Activated CD8-positive, alpha-beta T cell treated with anti-CD3 and anti-CD28 coated beads, Interleukin-2, amount 10 ng/mL, durations not matched to agents 7 days and 5 days (primary cell): ENCODE data around the gene IKZF5. TPM values are rescaled to one million over a fixed set of nuclear protein-coding genes. Genes with fewer than 3 reads are reported as not detected.

ENCODE experiments used
- ATAC-seq: fragments of 150-1000 bp; cut with Tn5 transposase; one replicate; pipeline ENCODE4 v1.10.0; 2021; ENCODE audit warnings: moderate library complexity
- CTCF ChIA-PET: fragments of 350-600 bp; sonication (Branson Sonifier 250); formaldehyde crosslinking; loops from one replicate; lab custom pipeline; 2021; ENCODE audit warnings: antibody characterized with exemption; lab: Charles Lee
- POLR2A ChIA-PET: fragments of 350-600 bp; sonication (Branson Sonifier 250); formaldehyde crosslinking; loops from one replicate; lab custom pipeline; 2021; ENCODE audit warnings: antibody characterized with exemption; lab: Charles Lee
- DNase-seq: peaks from one replicate; pipeline ENCODE4 v3.0.0-alpha.2; 2020
- H3K27ac Mint-ChIP-seq: one replicate; pipeline ENCODE4 v1.8.0; 2021; ENCODE audit warnings: mild to moderate bottlenecking, mixed read lengths
- H3K27me3 Mint-ChIP-seq: one replicate; pipeline ENCODE4 v1.8.0; 2021; ENCODE audit warnings: low read depth, mixed read lengths
- H3K36me3 Mint-ChIP-seq: one replicate; pipeline ENCODE4 v1.8.0; 2021; ENCODE audit warnings: low read depth, mixed read lengths
- H3K4me1 Mint-ChIP-seq: one replicate; pipeline ENCODE4 v1.8.0; 2021; ENCODE audit warnings: low read depth, mixed read lengths
- H3K4me3 Mint-ChIP-seq: one replicate; pipeline ENCODE4 v1.8.0; 2021; ENCODE audit warnings: mild to moderate bottlenecking, mixed read lengths
- H3K9me3 Mint-ChIP-seq: one replicate; pipeline ENCODE4 v1.8.0; 2022; ENCODE audit warnings: mixed read lengths; ENCODE audit not compliant: insufficient read depth
- total RNA-seq, 2 experiments: library from RNA; stranded (reverse); gene quantifications; one replicate each; pipeline ENCODE4 v1.2.3, GENCODE V29; 2021

IKZF5 gene
- total RNA-seq, 2 experiments from 2014 or later, result 12.1 to 12.5 TPM

DNA sequence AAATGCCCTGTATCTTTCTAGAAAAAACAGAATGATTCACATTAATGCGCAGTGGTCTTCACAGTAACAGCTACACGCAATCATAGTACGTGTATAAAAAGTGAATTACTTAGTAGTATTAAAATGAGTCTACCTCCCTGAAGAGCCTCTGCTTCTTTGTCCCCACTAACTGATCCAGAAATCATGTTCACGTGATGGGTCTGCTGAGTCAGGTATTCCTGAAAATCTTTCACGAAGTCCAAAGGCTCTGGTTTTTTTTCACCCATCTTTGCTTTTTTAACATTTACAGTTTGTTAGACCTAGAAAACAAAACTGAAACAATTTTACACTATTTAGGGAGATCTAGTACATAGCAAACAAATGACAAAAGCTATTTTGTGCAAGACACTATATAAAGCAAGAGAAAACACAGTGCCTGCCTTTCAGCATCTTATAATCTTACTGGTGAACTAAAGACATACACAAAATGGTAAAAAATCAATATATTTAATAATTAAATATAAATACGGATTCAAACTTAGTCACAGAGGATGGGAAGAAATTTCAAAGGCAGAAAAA lies 10.2 kb downstream of the IKZF5 start:
- H3K4me1 Mint-ChIP-seq, result peaks cover 9% of the 10 kb centered on the region
- H3K27ac Mint-ChIP-seq, result no peak overlapping the region
- DNase-seq (no peak), ATAC-seq (no peak)
- no peaks in the 10 kb centered on the region for H3K9me3 Mint-ChIP-seq
- H3K4me3 Mint-ChIP-seq, result no peak overlapping the region
- peaks cover 36% of the 10 kb centered on the region for H3K36me3 Mint-ChIP-seq
- ChIA-PET CTCF (interaction anchor here (0.9 to 1.7 kb wide), 2 partner anchors 9 to 18 kb away, joined by 3 to 5 read pairs; partner anchors contain the start of gene PSTK), POLR2A (interaction anchor here (1.0 kb wide), 1 partner anchor 18 kb away, joined by 3 read pairs; no protein-coding TSS in a partner anchor)
- no peaks in the 10 kb centered on the region for H3K27me3 Mint-ChIP-seq

DNA sequence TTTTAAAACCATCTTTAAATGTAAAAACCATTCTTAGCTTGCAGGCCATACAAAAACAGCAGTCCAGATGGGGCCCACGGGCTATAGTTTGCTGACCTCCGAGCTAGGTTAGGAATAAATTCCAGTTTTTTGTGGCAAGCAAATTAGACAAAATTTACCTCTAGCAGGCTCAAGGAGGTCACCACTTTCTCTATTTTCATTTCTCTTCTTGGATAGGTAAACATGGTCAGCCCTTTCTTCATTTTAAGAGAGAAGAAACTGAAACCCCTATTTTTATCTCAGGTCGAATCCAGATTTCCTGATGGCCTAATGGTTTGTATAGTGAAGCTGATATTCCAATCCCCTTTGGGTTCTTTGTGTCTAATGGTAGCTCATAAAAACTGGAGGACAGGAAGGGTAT lies 10.7 kb downstream of the IKZF5 start:
- ChIA-PET CTCF (interaction anchor here (1.7 kb wide), 1 partner anchor 17 kb away, joined by 5 read pairs; the partner anchor contains the start of gene PSTK), POLR2A (interaction anchor here (1.0 to 2.0 kb wide), 2 partner anchors 10 to 17 kb away, joined by 3 to 12 read pairs; partner anchors contain the start of genes ACADSB and IKZF5)
- peaks cover 9% of the 10 kb centered on the region for H3K4me1 Mint-ChIP-seq
- no peak overlapping the region for H3K27ac Mint-ChIP-seq
- H3K27me3 Mint-ChIP-seq, result no peaks in the 10 kb centered on the region
- H3K9me3 Mint-ChIP-seq, result no peaks in the 10 kb centered on the region
- no peak for DNase-seq
- H3K4me3 Mint-ChIP-seq, result no peak overlapping the region
- ATAC-seq, result no peak
- peaks cover 38% of the 10 kb centered on the region for H3K36me3 Mint-ChIP-seq

DNA sequence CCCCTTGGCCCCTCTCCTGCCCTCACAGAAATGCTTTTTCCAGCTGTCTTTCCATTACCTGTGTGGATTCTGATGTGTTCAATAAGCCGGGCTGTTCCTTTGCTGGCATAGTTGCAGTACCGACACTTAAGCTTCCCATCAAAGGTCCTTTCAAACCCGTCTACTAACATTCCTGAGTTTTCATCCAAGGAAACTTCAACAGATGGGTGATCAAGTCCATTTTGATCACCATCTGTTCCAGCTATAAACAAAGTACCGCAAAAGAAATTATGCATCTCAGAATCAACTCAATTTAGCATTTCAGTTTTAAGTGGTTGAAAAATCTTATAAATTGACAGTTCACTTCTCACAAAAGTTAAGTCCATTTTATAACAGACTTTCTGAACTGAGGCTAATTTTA lies 12.7 kb downstream of the IKZF5 start:
- Mint-ChIP-seq H3K4me3 (no peak overlapping the region), H3K27me3 (no peaks in the 10 kb centered on the region), H3K9me3 (no peaks in the 10 kb centered on the region), H3K4me1 (peaks cover 9% of the 10 kb centered on the region), H3K36me3 (peaks cover 34% of the 10 kb centered on the region), H3K27ac (no peak overlapping the region)
- ChIA-PET POLR2A (no interaction called here), CTCF (no interaction called here)
- DNase-seq (no peak), ATAC-seq (no peak)

DNA sequence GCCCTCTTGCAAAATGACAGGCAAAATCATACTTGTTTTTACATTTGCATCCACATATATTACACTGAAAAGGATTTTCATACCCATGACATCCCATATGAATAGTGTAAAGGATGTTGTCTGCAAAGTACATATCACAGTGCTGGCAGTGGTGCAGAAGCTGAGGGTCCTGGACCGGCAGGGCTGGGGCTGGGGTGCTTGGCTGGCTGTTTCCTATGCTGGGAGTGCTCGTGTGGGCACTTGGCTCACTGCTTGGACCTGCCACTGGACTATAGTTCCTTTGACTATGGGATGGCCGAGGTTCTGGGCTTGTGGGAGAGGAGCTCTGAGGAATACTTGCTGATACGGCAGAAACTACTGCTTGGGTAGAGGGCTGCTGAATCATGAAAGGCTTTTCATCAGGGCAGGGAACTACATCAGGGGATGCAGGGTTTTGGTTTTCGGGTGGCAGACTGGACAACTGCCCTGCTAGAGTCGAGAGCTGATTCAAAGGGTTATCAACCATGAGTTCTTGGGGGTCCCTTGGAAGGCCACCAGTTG lies 14.7 kb downstream of the IKZF5 start:
- H3K27me3 Mint-ChIP-seq, result no peaks in the 10 kb centered on the region
- POLR2A ChIA-PET, result interaction anchor here (1.2 kb wide), 1 partner anchor 19 kb away, joined by 3 read pairs; no protein-coding TSS in a partner anchor
- DNase-seq, result no peak
- peaks cover 35% of the 10 kb centered on the region for H3K36me3 Mint-ChIP-seq
- no peak overlapping the region for H3K27ac Mint-ChIP-seq
- peaks cover 2% of the 10 kb centered on the region for H3K4me1 Mint-ChIP-seq
- CTCF ChIA-PET, result no interaction called here
- no peak overlapping the region for H3K4me3 Mint-ChIP-seq
- ATAC-seq, result no peak
- no peaks in the 10 kb centered on the region for H3K9me3 Mint-ChIP-seq

DNA sequence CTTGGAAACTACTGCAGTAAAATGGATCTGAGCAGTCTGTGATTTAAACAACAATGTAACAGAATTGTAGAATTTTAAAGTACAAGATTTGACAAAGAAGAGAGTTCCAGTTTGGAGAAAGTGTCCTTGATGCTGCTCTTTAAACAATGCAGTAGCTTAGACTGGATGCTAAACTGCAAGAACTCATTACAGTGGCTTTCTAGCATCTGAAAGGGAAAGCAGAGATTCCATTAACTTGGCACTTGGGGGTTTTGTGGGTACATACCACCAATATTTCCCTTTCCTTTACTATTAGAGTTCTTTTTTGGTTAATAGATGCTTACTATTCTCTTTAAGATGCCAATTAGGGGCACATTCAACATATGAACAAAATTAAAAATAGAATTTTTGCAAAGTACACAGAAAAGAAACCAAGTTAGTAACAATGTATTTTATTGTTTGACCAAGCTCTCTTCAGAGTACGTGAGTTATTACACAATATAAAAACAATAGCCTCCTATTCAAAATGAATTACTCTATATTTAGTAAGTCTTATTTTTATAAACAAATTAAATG lies 16.5 kb downstream of the IKZF5 start:
- no peak for DNase-seq
- Mint-ChIP-seq H3K4me3 (no peak overlapping the region), H3K36me3 (peaks cover 26% of the 10 kb centered on the region), H3K27ac (no peak overlapping the region), H3K4me1 (no peaks in the 10 kb centered on the region), H3K27me3 (no peaks in the 10 kb centered on the region), H3K9me3 (no peaks in the 10 kb centered on the region)
- no peak for ATAC-seq
- CTCF ChIA-PET, result interaction anchor here (3.2 kb wide), 1 partner anchor 12 kb away, joined by 15 read pairs; the partner anchor contains the start of gene PSTK
- POLR2A ChIA-PET, result interaction anchor here (2.6 kb wide), 1 partner anchor 12 kb away, joined by 7 read pairs; the partner anchor contains the start of gene PSTK

DNA sequence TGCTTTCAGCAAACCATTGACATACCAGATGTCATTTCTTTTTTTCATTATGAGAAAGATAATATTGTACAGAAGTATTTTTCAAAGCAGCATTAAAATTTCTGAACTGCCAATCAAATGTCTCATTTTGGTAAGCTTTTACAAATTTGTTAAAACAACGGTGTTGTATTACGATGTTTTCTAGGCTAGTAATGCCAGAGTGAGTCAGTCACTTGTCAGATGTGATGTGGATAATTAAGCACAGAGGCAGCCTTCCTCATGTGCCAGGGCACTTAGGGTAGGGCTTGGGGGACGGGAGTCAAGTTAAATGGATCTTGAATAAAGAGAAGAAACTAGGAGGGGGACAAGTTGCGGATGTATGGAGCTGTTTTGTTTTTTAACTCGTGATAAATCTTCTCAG lies 18.3 kb downstream of the IKZF5 start:
- POLR2A ChIA-PET, result interaction anchor here (2.6 kb wide), 1 partner anchor 10 kb away, joined by 7 read pairs; the partner anchor contains the start of gene PSTK
- Mint-ChIP-seq H3K36me3 (peaks cover 14% of the 10 kb centered on the region), H3K4me1 (no peaks in the 10 kb centered on the region), H3K4me3 (no peak overlapping the region), H3K27ac (no peak overlapping the region), H3K27me3 (no peaks in the 10 kb centered on the region), H3K9me3 (no peaks in the 10 kb centered on the region)
- CTCF ChIA-PET, result interaction anchor here (3.2 kb wide), 1 partner anchor 10 kb away, joined by 15 read pairs; the partner anchor contains the start of gene PSTK
- no peak for ATAC-seq
- no peak for DNase-seq

DNA sequence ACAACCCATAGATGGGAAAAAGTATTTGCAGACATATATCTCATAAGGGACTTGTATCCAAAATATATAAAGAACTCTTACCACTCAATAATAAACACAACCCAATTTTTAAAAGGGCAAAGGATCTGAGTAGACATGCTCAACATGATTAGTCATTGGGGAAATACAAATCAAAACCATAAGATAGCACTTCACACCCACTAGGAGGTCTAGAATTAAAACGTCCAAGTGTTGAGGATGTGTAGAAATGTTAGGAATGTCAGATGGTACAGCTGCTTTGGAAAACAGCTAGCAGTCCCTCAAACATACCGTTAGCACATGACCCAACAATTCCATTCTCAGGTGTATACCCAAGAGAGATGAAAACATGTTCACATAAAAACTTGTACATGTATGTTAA lies 20.1 kb downstream of the IKZF5 start:
- Mint-ChIP-seq H3K36me3 (peaks cover 4% of the 10 kb centered on the region), H3K27ac (no peak overlapping the region), H3K4me3 (no peak overlapping the region), H3K27me3 (no peaks in the 10 kb centered on the region), H3K4me1 (no peaks in the 10 kb centered on the region), H3K9me3 (no peaks in the 10 kb centered on the region)
- ATAC-seq (no peak), DNase-seq (no peak)
- ChIA-PET POLR2A (no interaction called here), CTCF (no interaction called here)

DNA sequence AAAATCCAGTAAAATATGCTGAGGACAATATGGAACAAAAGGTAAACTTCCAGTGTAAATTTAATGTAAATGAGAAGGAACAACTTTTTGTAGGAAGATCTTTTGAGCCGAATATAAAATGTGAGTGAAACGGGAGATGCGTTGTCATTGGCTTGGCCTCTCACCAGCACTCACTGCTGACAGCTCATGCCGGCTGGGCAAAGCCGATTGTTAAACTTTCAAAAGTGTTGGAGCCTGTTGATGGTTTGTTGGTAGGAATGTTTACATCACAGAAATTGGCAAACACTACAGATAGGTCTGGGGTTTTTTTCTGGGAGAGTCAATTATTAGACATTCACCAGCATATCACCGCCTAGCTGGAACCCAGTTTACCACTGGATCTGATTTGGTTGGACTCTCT lies 22.3 kb downstream of the IKZF5 start:
- Mint-ChIP-seq H3K9me3 (no peaks in the 10 kb centered on the region), H3K27ac (no peak overlapping the region), H3K4me1 (peaks cover 3% of the 10 kb centered on the region), H3K36me3 (peaks cover 2% of the 10 kb centered on the region), H3K4me3 (no peak overlapping the region), H3K27me3 (no peaks in the 10 kb centered on the region)
- POLR2A ChIA-PET, result interaction anchor here (1.2 kb wide), 1 partner anchor 22 kb away, joined by 4 read pairs; no protein-coding TSS in a partner anchor
- CTCF ChIA-PET, result interaction anchor here (1.5 kb wide), 1 partner anchor 24 kb away, joined by 4 read pairs; no protein-coding TSS in a partner anchor
- ATAC-seq (no peak), DNase-seq (no peak)

DNA sequence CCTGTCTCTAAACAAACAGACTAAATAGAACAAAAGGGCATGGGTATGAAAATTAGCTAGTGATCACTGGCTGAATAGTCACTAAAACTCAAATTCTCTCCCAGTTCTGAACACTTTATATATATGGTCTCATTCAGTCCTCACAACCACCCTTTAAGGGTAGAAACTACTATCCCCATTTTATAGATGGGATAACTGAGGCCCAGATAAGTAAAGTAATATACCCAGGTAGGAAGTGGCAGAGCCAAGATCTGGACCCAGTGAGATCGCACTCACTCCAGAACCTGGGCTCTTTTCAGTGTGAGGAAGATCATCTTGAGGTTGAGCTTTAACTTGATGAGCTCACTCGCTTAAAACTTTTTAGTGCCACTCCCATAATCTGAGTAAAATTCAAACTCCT lies 23.9 kb downstream of the IKZF5 start:
- CTCF ChIA-PET, result no interaction called here
- Mint-ChIP-seq H3K4me3 (no peak overlapping the region), H3K4me1 (peaks cover 16% of the 10 kb centered on the region), H3K9me3 (no peaks in the 10 kb centered on the region), H3K36me3 (peaks cover 2% of the 10 kb centered on the region), H3K27ac (no peak overlapping the region), H3K27me3 (no peaks in the 10 kb centered on the region)
- DNase-seq (no peak), ATAC-seq (no peak)
- POLR2A ChIA-PET, result no interaction called here

DNA sequence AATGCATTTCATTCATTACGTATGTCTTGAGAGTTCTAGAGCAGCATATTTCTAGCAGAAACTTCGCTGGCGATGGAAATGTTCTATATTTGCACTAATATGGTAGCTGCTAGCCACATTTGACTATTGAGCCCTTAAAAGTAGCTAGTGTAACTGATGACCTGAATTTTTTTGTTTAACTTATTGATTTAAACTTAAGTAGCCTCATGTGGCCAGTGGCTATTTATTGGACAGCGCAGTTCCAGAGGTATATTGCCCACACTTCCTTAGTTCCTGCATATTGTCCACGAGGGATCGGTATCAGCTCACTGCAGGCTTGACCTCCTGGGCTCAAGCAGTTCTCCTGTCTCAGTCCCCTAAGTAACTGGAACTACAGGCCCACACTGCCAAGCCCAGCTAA lies 24.7 kb downstream of the IKZF5 start:
- H3K4me3 Mint-ChIP-seq, result no peak overlapping the region
- no peak overlapping the region for H3K27ac Mint-ChIP-seq
- H3K36me3 Mint-ChIP-seq, result peaks cover 1% of the 10 kb centered on the region
- DNase-seq (no peak), ATAC-seq (no peak)
- H3K4me1 Mint-ChIP-seq, result peaks cover 16% of the 10 kb centered on the region
- CTCF ChIA-PET, result no interaction called here
- H3K9me3 Mint-ChIP-seq, result no peaks in the 10 kb centered on the region
- H3K27me3 Mint-ChIP-seq, result no peaks in the 10 kb centered on the region
- POLR2A ChIA-PET, result no interaction called here

DNA sequence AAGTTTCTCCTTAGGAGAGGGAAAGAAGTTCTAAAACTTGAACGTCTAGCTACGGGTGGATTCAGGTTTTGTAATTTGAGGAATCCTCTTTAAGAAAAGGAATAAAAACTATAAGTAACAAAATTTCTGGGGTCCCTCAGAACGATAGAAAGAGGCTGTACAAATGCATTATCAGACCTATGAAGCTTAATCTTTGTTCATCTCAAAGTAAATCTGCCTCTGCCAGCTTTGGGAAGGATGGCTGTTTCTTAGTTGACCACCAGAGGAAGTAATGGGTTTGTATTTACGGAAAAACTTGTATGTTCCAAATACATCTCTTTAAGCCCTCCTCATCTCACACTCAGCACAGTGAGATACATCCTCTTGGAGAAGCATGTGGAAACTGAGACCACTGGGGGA lies 27.5 kb downstream of the IKZF5 start:
- peak overlapping the region; percentile 81 for H3K4me3 Mint-ChIP-seq
- peaks cover 6% of the 10 kb centered on the region for H3K27me3 Mint-ChIP-seq
- H3K27ac Mint-ChIP-seq, result peak overlapping the region; percentile 97
- DNase-seq, result no peak
- H3K36me3 Mint-ChIP-seq, result no peaks in the 10 kb centered on the region
- peaks cover 16% of the 10 kb centered on the region for H3K4me1 Mint-ChIP-seq
- H3K9me3 Mint-ChIP-seq, result no peaks in the 10 kb centered on the region
- no peak for ATAC-seq
- POLR2A ChIA-PET, result interaction anchor here (0.6 to 3.0 kb wide), 4 partner anchors 10 to 27 kb away, joined by 3 to 32 read pairs (median 5); partner anchors contain the start of genes ACADSB and IKZF5
- CTCF ChIA-PET, result interaction anchor here (0.8 to 3.7 kb wide), 9 partner anchors 10 to 173 kb away, joined by 3 to 39 read pairs (median 5); partner anchors contain the start of genes ACADSB, BUB3 and IKZF5
